Mammary epithelial cell (primary cell): ENCODE measurements around the gene TPP1.

Experiments used
- CTCF ChIP-seq, 2 donors: IDR thresholded peaks in 1 of 2; conservative IDR thresholded peaks in 1 of 2; 2 replicates each; pipeline ENCODE4 v1.5.1; 2011 to 2012; ENCODE audit warnings: inconsistent platforms in 2 of 2, low read length in 2 of 2, mild to moderate bottlenecking in 2 of 2, control low read depth in 1 of 2, low read depth in 1 of 2; ENCODE audit not compliant: insufficient read depth in 1 of 2; ENCODE audit errors: extremely low read depth in 1 of 2
- EZH2 ChIP-seq: IDR thresholded peaks from 2 replicates; pipeline ENCODE4 v1.6.1; 2012; ENCODE audit warnings: low read length, inconsistent platforms, borderline replicate concordance

DNA sequence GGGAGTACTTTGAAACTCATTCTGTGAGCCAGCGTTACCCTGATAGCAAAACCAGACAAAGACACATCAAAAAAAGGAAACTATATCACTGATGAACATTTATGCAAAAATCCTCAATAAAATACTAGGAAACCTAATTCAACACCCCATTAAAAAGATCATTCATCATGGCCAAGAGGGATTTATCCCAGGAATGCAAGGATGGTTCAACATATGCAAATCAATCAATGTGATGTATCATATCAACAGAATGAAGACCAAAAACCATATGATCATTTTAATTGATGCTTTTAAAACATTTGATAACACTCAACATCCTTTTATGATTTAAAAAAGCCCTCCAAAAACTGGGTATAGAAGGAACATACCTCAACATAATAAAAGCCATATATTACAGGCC is 35.6 kb downstream of the TPP1 start:
- TF ChIP-seq CTCF (conservative IDR thresholded peaks at IDR 0.05 in 1 of 2, IDR thresholded peaks at IDR 0.05 in 1 of 2; ENCODE audit: extremely low read depth in 1 of 2, insufficient read depth in 1 of 2, low read depth in 1 of 2, low read length in 2 of 2) (no peak), EZH2 (no peak)
